ENCODE data around the gene INPP4B.

Gene INPP4B

DNA sequence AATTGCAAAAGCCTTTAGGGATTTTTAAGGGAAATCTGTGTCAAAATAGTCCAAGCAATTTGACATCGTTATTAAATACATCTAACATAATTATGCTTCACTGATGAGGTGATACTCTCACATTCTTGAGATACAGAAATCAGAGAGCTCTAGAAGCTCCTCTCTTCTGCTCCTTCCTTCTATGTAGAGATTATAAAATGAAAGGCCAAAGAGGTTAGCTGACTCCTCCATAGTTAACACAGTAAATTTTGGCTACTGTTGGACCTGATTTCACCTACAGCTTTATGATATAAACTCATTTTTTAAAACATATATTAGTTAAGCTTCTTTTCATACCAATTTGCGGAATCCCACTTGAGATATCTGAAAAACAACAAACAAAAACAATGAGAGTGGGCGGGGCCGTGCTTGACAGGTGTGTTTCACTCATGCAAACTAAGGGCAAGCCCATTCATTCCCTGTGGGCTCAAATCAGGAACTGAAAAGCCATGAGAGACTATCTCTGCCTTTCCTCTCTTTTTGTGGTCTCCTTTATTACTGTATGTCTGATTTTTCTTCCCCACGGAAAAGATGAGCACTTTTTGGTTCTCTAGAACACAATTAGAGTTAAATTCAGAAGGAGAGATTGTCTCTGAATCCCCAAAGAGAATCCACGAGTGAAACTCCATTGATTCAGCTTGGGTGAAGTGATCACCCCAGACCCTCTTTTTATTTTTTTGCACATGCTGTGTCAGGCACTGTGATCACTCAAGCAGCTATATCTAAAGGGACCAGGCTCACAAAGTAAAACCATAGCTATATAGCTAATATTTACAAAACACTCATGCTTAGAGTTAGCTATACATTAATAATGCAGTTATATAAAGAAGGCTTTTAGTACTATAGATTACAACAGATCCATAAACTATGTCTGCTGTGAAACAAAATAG is 643.4 kb downstream of the INPP4B start:
- Histone ChIP-seq H3K9ac (no peak overlapping the region), H3K27me3 (ENCODE audit: insufficient read depth, low read depth) (no peaks in the 10 kb centered on the region), H3K27ac (no peak overlapping the region), H3K4me2 (no peak overlapping the region), H3K4me1 (ENCODE audit: low read depth, poor library complexity, severe bottlenecking) (no peaks in the 10 kb centered on the region), H3K36me3 (ENCODE audit: insufficient read depth) (no peaks in the 10 kb centered on the region), H2AFZ (ENCODE audit: low read depth) (no peak overlapping the region), H3K79me2 (ENCODE audit: insufficient read depth, low read depth) (no peaks in the 10 kb centered on the region), H3K4me3 (IDR thresholded peaks at IDR 0.05; ENCODE audit: insufficient read depth, low read depth, low read length) (no peak overlapping the region), H4K20me1 (ENCODE audit: insufficient read depth) (no peaks in the 10 kb centered on the region)
- no peak for TF ChIP-seq CTCF (conservative IDR thresholded peaks at IDR 0.05; ENCODE audit: low read depth, low read length)

- H3K4me1 ChIP-seq (ENCODE audit: low read depth, poor library complexity, severe bottlenecking), result no peaks in the 10 kb centered on the region
- no peaks in the 10 kb centered on the region for H4K20me1 ChIP-seq (ENCODE audit: insufficient read depth)
- no peak overlapping the region for H3K4me3 ChIP-seq (IDR thresholded peaks at IDR 0.05; ENCODE audit: insufficient read depth, low read depth, low read length)
- TF ChIP-seq CTCF (conservative IDR thresholded peaks at IDR 0.05; ENCODE audit: low read depth, low read length), result no peak
- no peaks in the 10 kb centered on the region for H3K27me3 ChIP-seq (ENCODE audit: insufficient read depth, low read depth)
- H2AFZ ChIP-seq (ENCODE audit: low read depth), result no peak overlapping the region
- H3K36me3 ChIP-seq (ENCODE audit: insufficient read depth), result no peaks in the 10 kb centered on the region
- no peak overlapping the region for H3K9ac ChIP-seq
- no peak overlapping the region for H3K27ac ChIP-seq
- H3K79me2 ChIP-seq (ENCODE audit: insufficient read depth, low read depth), result no peaks in the 10 kb centered on the region
- H3K4me2 ChIP-seq, result no peak overlapping the region
Observed at GRCh38 chr4:142201041-142201440, 645.1 kb downstream of the INPP4B start.

DNA sequence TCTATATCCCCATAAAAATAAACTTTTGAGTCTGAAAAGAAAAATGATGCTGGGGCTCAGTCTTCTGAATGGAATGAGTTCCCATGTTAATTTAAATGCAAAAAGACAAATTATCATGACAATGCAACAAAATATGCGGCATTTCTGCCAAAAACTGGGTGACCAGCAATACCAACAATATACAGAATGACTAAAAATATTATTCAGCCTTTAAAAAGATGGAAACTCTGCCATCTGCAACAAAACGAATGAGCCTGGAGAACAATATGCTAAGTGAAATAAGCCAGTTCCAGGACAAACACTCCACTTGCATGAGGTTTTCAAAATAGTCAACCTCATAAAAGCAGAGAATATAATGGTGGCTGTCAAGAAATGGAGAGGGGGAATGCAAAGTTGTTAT is 651.2 kb downstream of the INPP4B start:
- no peak for TF ChIP-seq CTCF (conservative IDR thresholded peaks at IDR 0.05; ENCODE audit: low read depth, low read length)
- no peaks in the 10 kb centered on the region for H3K4me1 ChIP-seq (ENCODE audit: low read depth, poor library complexity, severe bottlenecking)
- H3K4me2 ChIP-seq, result no peak overlapping the region
- H4K20me1 ChIP-seq (ENCODE audit: insufficient read depth), result no peaks in the 10 kb centered on the region
- no peak overlapping the region for H3K9ac ChIP-seq
- H3K79me2 ChIP-seq (ENCODE audit: insufficient read depth, low read depth), result no peaks in the 10 kb centered on the region
- H2AFZ ChIP-seq (ENCODE audit: low read depth), result no peak overlapping the region
- no peaks in the 10 kb centered on the region for H3K36me3 ChIP-seq (ENCODE audit: insufficient read depth)
- H3K27me3 ChIP-seq (ENCODE audit: insufficient read depth, low read depth), result no peaks in the 10 kb centered on the region
- no peak overlapping the region for H3K4me3 ChIP-seq (IDR thresholded peaks at IDR 0.05; ENCODE audit: insufficient read depth, low read depth, low read length)
- no peak overlapping the region for H3K27ac ChIP-seq

- Histone ChIP-seq H4K20me1 (ENCODE audit: insufficient read depth) (no peaks in the 10 kb centered on the region), H3K79me2 (ENCODE audit: insufficient read depth, low read depth) (no peaks in the 10 kb centered on the region), H3K4me2 (no peak overlapping the region), H3K4me1 (ENCODE audit: low read depth, poor library complexity, severe bottlenecking) (no peaks in the 10 kb centered on the region), H3K36me3 (ENCODE audit: insufficient read depth) (no peaks in the 10 kb centered on the region), H2AFZ (ENCODE audit: low read depth) (no peak overlapping the region), H3K27ac (no peak overlapping the region), H3K27me3 (ENCODE audit: insufficient read depth, low read depth) (no peaks in the 10 kb centered on the region), H3K9ac (no peak overlapping the region), H3K4me3 (IDR thresholded peaks at IDR 0.05; ENCODE audit: insufficient read depth, low read depth, low read length) (no peak overlapping the region)
- no peak for TF ChIP-seq CTCF (conservative IDR thresholded peaks at IDR 0.05; ENCODE audit: low read depth, low read length)
Observed at GRCh38 chr4:142191901-142192300, 654.2 kb downstream of the INPP4B start.

Data from KMS-11 (cell line).